Liver (tissue), 3 donors: ENCODE results near the gene LDLRAD4.

Source experiments
- CTCF ChIP-seq: fragments of 150-350 bp; IDR thresholded peaks from 2 replicates; pipeline ENCODE4 v1.5.1; 2017; ENCODE audit warnings: improper control_type of control experiment, low read depth, low read length; ENCODE audit not compliant: missing input control
- EGR1 ChIP-seq, 2 donors: IDR thresholded peaks; 2 replicates each; pipeline ENCODE4 v1.6.1; 2016 to 2018; ENCODE audit warnings: antibody characterized with exemption in 2 of 2, low read depth in 2 of 2
- FOXA1 ChIP-seq: IDR thresholded peaks from 2 replicates; pipeline ENCODE4 v1.6.1; 2016; ENCODE audit warnings: antibody characterized with exemption
- GABPA ChIP-seq, 2 donors: IDR thresholded peaks in 1 of 2; conservative IDR thresholded peaks in 1 of 2; 2 replicates each; pipeline ENCODE4 v1.6.1; 2016; ENCODE audit warnings: antibody characterized with exemption in 2 of 2, mild to moderate bottlenecking in 1 of 2, moderate library complexity in 1 of 2
- HNF4G ChIP-seq: IDR thresholded peaks from 2 replicates; pipeline ENCODE4 v1.6.1; 2016; ENCODE audit warnings: antibody characterized with exemption
- JUND ChIP-seq, 2 donors: IDR thresholded peaks; 2 replicates each; pipeline ENCODE4 v1.6.1; 2016; ENCODE audit warnings: antibody characterized with exemption in 2 of 2
- MAX ChIP-seq: IDR thresholded peaks from 2 replicates; pipeline ENCODE4 v1.6.1; 2016; ENCODE audit warnings: antibody characterized with exemption
- REST ChIP-seq: IDR thresholded peaks from 2 replicates; pipeline ENCODE4 v1.6.1; 2016; ENCODE audit warnings: antibody characterized with exemption, mild to moderate bottlenecking
- SP1 ChIP-seq: IDR thresholded peaks from 2 replicates; pipeline ENCODE4 v1.6.1; 2018; ENCODE audit warnings: antibody characterized with exemption, mild to moderate bottlenecking
- TAF1 ChIP-seq: conservative IDR thresholded peaks from 2 replicates; pipeline ENCODE4 v1.6.1; 2016; ENCODE audit warnings: antibody characterized with exemption, mild to moderate bottlenecking
- YY1 ChIP-seq: IDR thresholded peaks from 2 replicates; pipeline ENCODE4 v1.6.1; 2016; ENCODE audit warnings: antibody characterized with exemption, mild to moderate bottlenecking
- ZBTB33 ChIP-seq: IDR thresholded peaks from 2 replicates; pipeline ENCODE4 v1.6.1; 2016; ENCODE audit warnings: antibody characterized with exemption
- donor health status: healthy.
- donor health status: healthy.

- TF ChIP-seq CTCF (no peak), HNF4G (no peak), FOXA1 (no peak), ZBTB33 (no peak), EGR1 (IDR thresholded peaks at IDR 0.05; ENCODE audit: low read depth in 2 of 2) (no peak), MAX (no peak), GABPA (IDR thresholded peaks at IDR 0.05 in 1 of 2, conservative IDR thresholded peaks at IDR 0.05 in 1 of 2) (no peak), TAF1 (no peak), JUND (IDR thresholded peaks at IDR 0.05) (no peak), YY1 (no peak), REST (no peak), SP1 (no peak)
Observed at GRCh38 chr18:13377496-13377895, 158.9 kb downstream of the LDLRAD4 start.
